Non-pigmented ciliary epithelial cell (primary cell): ENCODE measurements around the gene SCUBE3.
A peak's percentile ranks its signal among the peaks of the same experiment; 100 is the strongest.

Experiments
- DNase-seq: peaks from one replicate; pipeline ENCODE4 v3.0.0-alpha.2; 2010; ENCODE audit warnings: low read depth

The SCUBE3 gene

DNA sequence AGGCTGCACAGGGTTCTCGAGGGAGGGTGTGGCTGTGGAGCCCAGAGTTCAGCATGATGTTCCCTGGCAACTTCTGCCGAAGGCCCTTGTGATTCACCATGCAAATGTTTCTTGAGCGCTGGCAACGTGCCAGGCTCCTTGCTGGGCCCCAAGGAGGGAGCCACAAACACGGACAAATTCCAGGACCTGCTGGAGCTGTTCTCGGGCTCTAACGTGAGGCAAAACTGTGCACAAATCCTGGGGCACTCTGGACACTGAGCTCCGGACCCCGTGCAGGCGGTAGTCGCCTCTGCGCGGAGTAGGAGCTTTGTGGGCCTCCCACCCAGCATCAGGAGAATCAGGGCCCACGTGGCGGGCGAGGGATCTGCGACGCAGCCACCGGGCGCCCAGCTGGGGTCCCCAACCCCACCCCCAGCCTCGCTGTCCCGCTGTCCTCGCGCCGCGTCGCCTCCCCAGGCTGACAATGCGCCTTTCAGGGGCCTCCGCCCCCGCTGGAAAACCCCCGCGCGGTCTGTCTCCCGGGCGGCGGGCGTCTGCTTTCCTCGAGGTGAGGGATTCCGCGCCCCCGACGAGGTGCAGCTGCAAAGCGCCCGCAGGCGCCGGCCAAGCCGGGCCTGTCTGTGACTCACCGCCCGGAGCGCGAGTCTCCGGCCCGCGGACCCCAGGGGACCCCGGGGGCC lies 31.7 kb upstream of the SCUBE3 start:
- DNase-seq = peak; percentile 61

DNA sequence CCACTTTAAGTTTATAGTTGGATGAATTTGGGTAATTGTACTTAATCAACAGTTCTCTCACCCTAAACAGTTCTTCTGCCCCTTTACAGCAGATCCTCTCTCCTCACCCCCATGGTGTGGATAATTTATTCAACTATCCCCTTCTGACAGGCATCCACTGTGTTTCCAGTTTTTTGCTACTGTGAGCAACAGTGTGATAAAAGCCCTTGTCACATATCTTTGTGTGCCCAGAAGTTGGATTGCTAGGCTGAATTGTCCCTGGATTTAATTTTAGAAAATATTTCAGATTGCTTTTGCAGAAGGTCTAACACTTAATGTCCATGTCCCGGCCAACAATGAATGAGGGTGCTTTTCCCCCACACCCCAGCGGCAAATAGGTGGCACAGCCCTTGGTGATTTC lies 30.5 kb upstream of the SCUBE3 start:
- DNase-seq = no peak

DNA sequence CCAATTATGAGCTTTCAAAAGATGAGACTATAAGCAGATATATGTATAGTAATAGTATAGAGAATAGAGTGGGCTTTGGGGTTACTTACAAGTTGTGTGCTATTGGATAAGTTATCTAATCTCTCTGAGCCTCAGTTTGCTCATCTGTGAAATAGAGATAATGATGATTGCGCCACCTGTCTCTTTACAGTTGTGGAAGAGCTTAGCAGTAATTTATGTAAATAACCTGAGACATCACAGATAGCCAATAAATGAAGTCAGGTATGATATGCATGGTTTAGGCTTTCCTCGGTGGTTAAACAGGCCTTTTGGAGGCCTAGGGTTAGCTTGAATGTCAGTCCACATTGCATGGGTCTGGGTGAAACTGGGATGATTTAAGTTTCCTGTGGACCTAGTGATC lies 29.8 kb upstream of the SCUBE3 start:
- DNase-seq = no peak

DNA sequence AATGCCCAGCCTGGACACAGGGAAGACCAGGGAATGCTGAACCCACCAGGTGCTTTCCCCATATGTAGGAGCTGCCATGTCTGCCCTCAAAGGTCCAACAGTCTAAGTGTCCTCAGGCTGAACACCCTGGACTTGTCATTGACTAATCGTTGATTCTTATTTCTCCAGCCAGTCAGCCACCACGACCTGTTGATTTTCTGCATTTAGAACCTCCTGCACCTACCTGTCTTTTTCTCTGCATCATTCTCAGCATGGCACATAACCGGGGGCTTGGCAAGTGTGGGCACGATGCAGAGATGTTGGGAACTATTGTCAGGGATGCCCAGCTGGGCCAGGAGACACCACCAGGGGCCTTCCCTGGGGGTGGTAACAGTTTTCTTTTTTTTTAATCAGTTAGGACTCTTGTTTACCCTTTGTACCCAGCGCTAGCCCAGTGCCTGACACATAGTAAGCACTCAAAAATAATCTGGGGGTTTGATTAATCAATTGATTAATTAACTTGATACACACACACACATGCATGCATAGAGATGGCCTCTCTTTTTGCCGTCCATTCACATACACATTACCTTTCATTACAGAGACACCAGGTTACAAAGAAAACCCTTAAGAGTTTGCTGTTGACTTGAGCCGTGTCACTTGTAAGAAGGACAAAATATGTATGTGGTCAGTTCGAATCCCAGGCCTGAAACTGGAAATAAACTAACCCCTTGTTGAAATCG lies 29.0 kb upstream of the SCUBE3 start:
- no peak for DNase-seq

DNA sequence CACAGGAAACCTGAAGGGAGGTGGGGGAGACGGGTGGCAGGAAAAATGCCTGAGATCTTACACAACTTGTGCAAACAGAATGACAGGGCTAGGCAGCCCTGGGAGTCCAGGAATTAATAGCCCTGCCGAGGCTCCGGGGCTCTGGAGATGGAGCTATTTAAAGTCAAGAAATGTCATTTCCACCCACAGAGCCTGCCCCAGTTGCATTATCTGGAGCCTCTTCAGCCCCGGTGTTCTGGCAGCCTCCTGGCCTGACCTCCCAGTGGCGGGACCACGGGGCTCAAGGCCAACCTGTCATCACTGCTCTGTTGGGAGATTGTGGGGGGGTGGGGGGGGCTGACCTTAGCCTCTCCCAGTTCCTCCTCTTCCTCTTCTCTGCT lies 28.5 kb upstream of the SCUBE3 start:
- DNase-seq = no peak

DNA sequence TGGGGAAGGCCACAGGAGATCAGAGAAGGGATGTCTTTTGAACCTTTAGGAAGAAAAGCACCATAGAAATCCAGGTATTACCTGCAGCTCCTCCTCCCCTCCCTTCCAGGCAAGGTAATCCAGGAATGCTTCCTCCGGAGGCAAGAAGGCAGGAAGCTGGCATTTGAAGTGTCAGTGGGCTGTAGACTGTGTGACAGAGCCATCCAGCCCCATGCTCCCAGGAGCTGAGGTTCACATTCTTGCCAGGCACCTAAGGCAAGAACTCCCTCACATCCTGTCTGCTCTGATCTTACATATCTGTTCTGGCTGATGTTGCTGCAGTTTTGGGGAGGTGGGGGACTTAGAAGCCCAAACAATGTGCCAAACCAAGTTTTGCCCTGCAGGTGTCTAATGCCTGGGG lies 27.8 kb upstream of the SCUBE3 start:
- DNase-seq = no peak

DNA sequence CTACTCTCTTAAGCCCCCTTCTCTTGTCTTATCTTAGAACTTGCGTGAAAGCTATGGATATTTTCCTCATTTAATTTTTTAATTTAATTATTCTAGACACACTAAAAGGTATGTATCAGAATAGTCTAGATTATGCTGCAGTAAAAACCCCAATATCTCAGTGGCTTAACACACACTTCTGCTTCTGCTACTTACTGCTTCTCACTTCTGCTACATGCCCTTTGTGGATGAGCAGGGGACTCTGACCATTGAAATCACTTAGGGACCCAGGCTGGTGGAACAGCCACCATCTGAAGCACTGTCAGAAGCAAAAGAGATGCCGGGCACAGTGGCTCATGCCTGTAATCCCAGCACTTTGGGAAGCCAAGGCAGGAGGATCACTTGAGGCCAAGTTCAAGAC lies 27.2 kb upstream of the SCUBE3 start:
- no peak for DNase-seq

DNA sequence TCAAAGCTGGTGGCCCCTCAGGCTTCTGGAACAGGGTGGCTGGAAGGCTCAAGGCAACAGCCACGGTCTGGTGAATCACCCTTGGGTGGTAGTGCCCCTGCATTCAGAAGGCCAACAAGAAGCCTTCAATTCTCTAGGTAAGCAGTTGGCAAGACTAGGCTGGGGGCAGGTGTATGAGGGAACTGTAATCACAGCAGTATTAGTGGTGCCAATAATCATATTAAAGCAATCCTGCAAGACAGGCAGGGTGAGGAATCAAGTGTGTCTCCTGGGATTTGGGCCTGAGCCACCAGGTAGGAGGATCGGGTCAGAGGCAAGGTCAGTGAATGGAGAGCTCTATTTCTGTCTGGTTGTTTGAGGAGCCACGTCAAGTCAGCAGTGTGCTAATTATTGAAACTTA lies 24.9 kb upstream of the SCUBE3 start:
- DNase-seq = no peak

DNA sequence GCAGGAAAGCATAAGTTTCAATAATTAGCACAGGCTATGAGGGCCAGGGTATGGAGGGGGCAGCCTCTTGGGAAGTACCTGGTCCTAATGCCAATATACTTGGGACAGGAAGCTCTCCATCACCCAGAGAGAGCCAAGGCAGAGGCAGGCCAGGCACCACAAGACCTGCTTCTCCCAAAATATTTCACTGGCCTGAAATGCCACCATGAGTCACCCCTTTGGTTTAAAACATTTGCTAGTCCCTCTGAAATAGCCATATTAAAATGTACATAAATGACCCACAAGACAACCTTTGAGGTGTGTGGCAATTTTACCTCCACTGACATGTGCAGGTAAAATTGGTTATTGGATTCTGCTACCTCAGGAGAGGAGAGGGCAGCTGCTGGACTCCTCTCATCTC lies 23.4 kb upstream of the SCUBE3 start:
- DNase-seq = no peak

DNA sequence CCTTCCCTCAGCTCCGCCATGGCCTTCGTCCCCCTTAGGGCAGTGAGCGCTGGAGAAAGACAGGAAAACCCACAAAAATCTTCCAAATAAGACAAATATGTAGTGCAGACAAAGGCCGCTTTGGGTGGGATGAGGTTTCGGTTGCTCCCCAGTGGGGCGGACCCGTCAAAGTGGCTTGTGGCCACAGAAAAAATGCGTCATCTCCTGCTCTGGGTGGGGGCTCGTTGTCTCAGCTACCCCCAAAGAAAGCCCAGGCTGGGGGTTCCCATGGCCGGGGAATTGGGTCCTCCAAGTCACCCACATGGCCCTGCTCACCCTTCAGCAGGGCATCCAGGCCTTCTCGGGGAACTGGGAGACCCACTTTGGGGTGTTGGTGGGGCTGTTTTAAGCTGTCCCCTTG lies 21.9 kb upstream of the SCUBE3 start:
- no peak for DNase-seq

DNA sequence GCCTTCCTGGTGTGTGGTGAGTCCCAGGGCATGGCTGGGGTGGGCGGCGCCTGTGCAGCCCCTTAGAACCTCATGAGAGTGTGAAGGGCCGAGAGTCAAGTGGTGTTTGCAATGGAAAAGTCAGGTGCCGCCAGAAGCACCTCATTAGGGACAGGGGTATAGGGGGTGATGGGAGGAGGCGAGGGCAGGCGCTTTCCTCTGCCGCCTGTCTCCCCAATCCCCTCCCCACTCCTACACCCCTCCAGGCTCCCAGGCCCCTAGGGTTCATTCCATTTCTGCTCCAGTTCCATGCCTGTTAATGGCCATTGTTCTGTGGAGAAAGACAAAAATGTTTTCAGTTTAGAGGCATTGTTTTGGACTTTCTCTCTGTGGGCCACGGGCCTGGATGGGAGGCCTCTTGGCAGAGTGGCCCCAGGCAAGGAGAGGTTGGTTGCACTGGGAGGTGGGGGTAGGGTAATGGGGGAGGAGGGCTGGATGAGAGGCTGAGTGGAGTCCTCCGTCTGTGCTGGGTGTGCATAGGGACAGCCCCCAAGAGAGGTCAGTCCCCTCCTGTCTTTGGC lies 21.4 kb upstream of the SCUBE3 start:
- no peak for DNase-seq

DNA sequence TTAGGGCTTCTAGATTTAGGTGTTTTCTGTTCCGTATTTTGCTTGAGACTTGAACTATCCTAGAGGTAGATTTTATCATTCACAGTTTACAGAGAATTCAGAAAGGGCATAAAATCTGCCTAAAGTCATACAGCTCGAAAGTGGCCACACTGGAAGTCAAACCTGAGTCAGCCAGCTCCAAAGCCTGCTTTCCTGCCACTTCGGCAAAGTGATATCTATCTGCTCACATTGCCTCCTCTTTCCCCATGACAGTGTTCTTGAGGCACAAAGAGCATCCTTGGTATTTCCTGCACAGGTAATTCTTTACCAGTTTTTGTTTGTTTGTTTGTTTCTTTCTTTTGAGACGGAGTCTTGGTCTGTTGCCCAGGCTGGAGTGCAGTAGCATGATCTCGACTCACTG lies 19.4 kb upstream of the SCUBE3 start:
- no peak for DNase-seq

DNA sequence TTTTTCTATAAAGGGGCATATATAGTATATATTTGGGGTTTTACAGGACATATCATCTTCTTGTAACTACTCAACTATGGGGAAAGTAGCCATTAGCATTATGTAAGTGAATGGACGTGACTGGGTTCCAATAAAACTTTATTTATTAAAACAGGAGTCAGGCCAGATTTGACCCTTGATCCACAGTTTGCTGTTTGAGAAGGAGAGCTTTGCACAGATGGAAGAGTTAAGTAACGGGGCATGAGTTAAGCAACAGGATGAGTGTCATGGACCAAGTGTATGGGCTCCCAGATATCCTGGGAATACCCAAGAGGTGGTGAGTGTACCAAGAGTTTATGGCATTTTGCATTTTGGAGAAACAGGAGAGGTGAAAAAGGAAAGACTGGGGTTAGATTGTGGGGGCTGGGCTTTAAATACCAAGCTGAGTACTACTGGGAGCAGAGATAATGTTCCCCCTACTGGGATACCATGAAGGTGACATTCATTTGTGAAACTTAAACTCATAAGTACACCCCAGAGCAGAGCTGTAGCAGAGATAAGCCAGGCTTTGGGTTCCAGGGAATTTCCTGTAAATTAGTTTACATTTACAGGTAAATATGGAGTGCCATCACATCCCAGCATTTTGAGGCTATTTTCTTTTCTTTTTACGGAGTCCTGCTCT lies 18.5 kb upstream of the SCUBE3 start:
- no peak for DNase-seq

DNA sequence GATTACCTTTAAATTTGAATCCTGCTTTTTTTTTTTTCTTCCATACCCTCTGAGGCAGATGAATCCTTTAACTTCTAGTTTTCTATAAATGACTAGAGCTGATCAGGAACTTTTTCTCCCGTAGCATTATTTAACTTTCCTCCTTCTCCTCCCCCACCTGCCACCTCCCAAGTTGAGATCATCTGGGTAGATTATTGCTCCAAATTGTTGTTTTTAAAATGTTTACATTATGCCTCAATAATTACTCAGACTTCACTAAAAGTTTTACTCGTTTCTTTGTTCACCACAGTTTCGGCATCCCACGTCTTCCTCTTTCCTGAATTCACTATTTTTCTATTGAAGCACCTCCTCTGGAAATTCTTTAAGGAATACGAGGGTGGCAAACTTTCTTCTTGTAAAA lies 16.6 kb upstream of the SCUBE3 start:
- DNase-seq = no peak

DNA sequence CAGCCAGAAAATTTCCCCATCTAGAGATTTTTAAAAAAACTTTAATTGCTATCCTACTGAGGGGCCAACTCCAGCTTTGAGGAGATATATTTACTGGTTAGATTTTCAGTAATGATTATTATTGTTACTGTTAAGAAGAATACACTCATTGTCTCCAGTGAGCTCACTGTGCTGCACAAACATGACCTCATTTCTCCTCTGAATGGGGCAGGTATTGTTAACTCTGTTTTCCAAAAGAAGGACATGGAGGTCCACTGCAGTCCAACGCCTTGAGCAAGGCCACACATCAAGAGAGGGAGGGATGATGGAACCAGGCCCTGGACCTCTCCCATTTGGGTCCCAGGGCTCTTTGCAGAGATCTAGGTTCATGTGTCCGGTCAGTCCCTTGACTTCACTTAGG lies 13.9 kb upstream of the SCUBE3 start:
- DNase-seq = no peak

DNA sequence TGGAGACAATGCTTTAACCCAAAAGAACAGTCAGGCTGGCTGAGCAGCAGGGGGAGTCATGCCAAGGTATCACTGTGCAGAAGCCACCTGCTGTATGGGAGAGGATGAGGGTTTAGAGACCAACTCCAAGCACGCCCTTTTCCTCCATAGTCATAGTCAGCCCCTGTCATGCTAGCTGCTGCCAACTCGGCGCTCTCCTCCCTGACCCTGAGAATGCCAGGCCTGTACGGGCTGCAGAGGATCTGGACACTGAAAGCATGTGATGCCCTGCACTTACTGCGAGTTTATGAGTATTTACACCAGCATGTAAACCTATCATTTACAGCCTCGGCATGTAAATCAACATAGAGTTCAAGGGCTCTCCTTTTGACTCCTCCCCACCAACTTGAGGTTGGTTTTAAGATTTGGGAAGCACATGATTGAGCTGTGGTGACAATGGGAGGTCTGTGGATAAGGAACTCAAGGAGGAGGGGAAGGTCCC lies 11.7 kb upstream of the SCUBE3 start:
- no peak for DNase-seq

DNA sequence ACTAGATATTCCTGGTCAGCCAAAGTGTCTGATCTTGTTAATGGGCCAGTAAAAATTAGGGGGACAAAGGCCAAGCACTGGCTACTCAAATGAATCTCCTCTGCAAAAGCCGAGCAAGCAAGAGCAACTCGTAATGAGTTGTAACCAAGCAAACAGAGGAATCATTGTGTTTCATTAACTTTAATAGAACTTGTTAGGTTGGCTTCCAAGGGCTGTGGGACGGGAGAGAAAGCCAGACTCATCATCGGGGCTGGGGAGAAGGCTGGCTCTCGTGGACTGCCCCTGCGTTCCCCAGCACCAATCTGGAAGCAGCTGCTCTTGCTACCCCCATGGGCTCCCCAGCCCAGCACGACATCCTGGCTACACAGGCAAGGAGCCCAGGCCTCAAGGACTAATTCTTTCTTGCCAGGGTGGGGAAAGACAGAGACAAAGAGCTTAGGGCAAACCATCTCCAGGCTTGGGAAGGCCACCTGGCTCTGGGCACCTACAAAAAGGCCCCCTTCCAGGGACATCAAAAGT lies 10.5 kb upstream of the SCUBE3 start:
- no peak for DNase-seq

DNA sequence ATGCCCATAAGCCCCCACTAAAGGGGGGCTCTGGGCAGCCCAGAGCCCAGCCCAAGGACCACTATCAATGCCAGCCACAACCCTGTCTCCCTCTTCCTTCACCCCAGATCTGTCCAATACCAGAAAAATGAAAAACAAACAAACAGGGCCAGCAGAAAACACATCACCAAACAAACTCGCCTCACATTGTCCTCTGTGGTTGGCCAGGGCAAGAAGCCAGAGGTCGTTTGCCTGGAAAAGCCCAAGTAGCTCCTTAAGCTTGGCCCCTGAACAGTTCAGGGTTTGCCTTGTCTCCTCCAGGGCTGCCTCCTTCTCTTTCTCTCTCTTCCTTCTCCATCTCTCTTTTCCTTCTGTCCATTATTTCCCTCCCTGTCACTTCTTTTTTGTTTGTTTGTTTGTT lies 10.1 kb upstream of the SCUBE3 start:
- no peak for DNase-seq

DNA sequence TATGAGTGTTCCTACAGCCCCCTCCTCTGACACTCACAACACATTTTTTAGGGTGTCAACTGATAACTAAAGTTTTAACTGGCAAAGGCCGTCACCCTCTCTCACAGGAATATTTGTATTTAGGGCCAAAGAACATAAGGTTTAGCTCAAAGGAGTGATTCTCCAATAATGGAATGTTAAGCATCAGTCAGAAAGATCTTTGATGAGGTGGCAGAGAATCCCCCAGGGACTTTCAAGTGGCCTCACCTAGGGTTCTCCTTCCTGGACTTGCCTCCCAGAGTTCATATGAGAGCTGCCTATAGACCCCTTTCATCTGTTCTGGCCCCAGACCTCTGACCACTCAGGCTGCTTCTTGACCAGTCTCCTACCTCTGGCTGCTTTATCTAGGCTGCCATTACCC lies 7.4 kb upstream of the SCUBE3 start:
- no peak for DNase-seq

DNA sequence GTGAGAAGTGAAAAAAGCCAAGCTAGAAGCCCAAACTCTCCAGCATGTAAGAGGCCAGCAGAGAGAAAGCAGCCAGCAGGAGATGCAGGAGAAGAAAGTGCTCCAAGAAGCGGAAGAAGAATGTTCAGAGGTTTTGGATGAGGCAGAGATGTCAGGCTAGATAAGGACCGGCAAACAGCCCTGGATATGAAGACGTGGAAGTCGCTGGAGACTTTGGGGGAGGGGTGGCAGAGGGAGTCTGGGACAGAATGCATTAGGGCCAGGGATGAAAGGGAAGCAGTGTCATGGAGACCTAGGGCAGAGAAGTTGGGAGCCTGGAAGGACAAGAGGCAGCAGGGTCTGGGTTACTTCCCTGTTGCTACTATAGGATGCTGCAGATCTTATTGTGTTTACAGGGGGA lies 5.3 kb upstream of the SCUBE3 start:
- DNase-seq = no peak

DNA sequence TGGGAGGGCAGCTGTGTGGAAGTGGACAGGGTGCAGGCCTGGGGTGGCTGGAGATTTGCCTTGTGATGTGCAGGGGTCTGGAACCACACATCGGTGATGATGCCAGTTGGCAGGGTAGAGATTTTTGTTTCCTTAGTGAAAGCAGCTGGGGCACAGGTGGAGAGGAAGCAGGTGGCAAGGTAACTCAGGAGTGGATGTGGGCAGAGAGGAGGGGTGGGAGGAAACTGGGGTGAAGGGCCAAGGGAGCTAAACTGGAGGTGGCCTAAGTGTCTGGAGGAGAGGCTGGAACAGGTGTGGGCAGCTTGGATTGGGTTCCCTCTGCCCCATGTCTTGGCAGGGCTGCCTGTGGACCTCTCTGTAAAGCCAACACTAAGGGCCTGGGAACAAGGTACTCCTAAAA lies 4.7 kb upstream of the SCUBE3 start:
- DNase-seq = no peak

DNA sequence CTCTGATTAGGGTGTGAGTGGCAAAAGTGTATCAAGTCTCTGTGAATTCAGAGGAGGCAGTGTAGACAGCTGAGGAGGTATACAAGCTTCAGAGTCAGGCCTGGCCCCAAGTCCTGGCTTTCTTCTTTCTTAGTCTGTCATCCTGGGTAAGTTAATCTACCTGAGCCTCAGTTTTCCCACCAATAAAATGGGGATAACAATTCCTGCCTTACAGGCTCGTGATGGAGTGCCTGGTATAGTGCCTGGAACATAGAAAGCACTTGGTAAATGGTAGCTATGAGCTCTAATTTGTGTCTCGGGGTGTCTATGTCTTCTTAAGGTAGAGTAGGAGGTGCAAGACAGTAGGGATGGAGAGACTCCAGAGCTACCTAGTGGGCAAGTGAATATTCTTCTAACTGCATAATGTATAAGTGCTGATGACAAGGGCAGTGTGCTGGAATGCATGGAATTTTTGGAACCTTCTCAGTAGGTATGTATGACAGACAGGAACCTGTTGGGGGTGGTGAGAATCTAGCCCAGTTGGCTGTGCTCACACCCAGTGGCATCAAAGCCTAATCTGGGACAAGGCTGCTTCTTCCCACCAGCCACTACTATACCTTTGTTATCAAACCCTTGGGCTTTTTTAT lies 4.0 kb upstream of the SCUBE3 start:
- DNase-seq = no peak
